Osteoblast (primary cell): ENCODE results near the gene HEPHL1. TPM values are rescaled to one million over a fixed set of nuclear protein-coding genes. Genes with fewer than 3 reads are reported as not detected.

ENCODE experiments used
- DNase-seq: peaks from one replicate; pipeline ENCODE4 v3.0.0; 2011; ENCODE audit warnings: low spot score, mixed read lengths; ENCODE audit not compliant: insufficient read length; ENCODE audit errors: missing footprints
- H2AFZ ChIP-seq: 2 replicates; pipeline ENCODE4 v1.6.0; 2011; ENCODE audit warnings: mild to moderate bottlenecking, low read length
- H3K27ac ChIP-seq: 2 replicates; pipeline ENCODE4 v1.5.1; 2011; ENCODE audit warnings: mild to moderate bottlenecking, low read depth, low read length, moderate library complexity
- H3K27me3 ChIP-seq: 2 replicates; pipeline ENCODE4 v1.6.0; 2012; ENCODE audit warnings: mild to moderate bottlenecking, control low read depth, inconsistent platforms, low read length, moderate library complexity; ENCODE audit not compliant: insufficient read depth
- H3K36me3 ChIP-seq: 2 replicates; pipeline ENCODE4 v1.5.1; 2011; ENCODE audit warnings: mild to moderate bottlenecking, low read length, control low read depth, moderate library complexity; ENCODE audit not compliant: insufficient read depth
- H3K4me1 ChIP-seq: 2 replicates; pipeline ENCODE4 v1.5.1; 2011; ENCODE audit warnings: mild to moderate bottlenecking, low read length, control low read depth, moderate library complexity; ENCODE audit not compliant: insufficient read depth
- H3K4me2 ChIP-seq: 2 replicates; pipeline ENCODE4 v1.6.0; 2011; ENCODE audit warnings: mild to moderate bottlenecking, low read length; ENCODE audit not compliant: insufficient read depth
- H3K4me3 ChIP-seq: fragments of 200-600 bp; sonication (generic); 3 replicates; pipeline ENCODE4 v1.5.1; 2012; ENCODE audit warnings: mild to moderate bottlenecking, low read length, inconsistent platforms; ENCODE audit not compliant: insufficient read depth
- H3K79me2 ChIP-seq: 2 replicates; pipeline ENCODE4 v1.6.0; 2012; ENCODE audit warnings: mild to moderate bottlenecking, low read length, control low read depth, inconsistent platforms; ENCODE audit not compliant: insufficient read depth
- H3K9me3 ChIP-seq: 2 replicates; pipeline ENCODE4 v1.5.1; 2011; ENCODE audit warnings: low read depth, low read length, control low read depth
- H4K20me1 ChIP-seq: 2 replicates; pipeline ENCODE4 v1.6.0; 2012; ENCODE audit warnings: mild to moderate bottlenecking, low read length, control low read depth; ENCODE audit not compliant: insufficient read depth
- total RNA-seq: library from RNA; depleted of rRNA; stranded (reverse); fragments of >200 nt; gene quantifications from 2 replicates; pipeline ENCODE4 v1.2.3, GENCODE V29; 2012
- TF ChIP-seq, protein P1 (sequence below): IDR thresholded peaks from 2 replicates; pipeline ENCODE4 v1.5.1; 2011; ENCODE audit warnings: mild to moderate bottlenecking, low read depth, low read length, moderate library complexity; ENCODE audit errors: extremely low read depth

Gene HEPHL1
- total RNA-seq, 1 donor = not detected

DNA sequence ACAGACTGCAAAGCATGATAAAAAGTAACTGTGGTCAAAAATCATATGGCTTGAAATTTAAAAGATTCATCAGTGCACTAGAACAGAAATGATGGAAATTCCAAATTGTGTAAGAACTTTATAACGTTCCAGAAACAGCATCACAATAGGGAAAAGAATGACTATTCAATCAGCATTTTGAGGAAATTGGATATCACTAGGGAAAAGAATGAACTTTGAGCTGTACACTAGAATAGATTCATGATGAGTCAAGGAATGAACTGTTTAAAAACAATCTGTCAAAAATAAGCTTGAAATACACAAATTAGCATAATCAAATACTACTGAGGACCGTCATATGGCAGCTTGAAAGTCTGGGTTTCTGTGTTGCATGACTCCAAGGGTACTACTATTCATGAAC is 20.5 kb upstream of the HEPHL1 start:
- H3K9me3 ChIP-seq = no peaks in the 10 kb centered on the region
- DNase-seq = no peak
- no peaks in the 10 kb centered on the region for H3K27me3 ChIP-seq
- H3K27ac ChIP-seq = no peak overlapping the region
- TF ChIP-seq, protein P1, sequence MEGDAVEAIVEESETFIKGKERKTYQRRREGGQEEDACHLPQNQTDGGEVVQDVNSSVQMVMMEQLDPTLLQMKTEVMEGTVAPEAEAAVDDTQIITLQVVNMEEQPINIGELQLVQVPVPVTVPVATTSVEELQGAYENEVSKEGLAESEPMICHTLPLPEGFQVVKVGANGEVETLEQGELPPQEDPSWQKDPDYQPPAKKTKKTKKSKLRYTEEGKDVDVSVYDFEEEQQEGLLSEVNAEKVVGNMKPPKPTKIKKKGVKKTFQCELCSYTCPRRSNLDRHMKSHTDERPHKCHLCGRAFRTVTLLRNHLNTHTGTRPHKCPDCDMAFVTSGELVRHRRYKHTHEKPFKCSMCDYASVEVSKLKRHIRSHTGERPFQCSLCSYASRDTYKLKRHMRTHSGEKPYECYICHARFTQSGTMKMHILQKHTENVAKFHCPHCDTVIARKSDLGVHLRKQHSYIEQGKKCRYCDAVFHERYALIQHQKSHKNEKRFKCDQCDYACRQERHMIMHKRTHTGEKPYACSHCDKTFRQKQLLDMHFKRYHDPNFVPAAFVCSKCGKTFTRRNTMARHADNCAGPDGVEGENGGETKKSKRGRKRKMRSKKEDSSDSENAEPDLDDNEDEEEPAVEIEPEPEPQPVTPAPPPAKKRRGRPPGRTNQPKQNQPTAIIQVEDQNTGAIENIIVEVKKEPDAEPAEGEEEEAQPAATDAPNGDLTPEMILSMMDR = no peak
- H3K4me1 ChIP-seq = peaks cover 4% of the 10 kb centered on the region
- no peaks in the 10 kb centered on the region for H3K79me2 ChIP-seq
- no peak overlapping the region for H3K4me2 ChIP-seq
- H2AFZ ChIP-seq = no peak overlapping the region
- no peaks in the 10 kb centered on the region for H3K36me3 ChIP-seq
- H4K20me1 ChIP-seq = no peaks in the 10 kb centered on the region
- H3K4me3 ChIP-seq = no peak overlapping the region

DNA sequence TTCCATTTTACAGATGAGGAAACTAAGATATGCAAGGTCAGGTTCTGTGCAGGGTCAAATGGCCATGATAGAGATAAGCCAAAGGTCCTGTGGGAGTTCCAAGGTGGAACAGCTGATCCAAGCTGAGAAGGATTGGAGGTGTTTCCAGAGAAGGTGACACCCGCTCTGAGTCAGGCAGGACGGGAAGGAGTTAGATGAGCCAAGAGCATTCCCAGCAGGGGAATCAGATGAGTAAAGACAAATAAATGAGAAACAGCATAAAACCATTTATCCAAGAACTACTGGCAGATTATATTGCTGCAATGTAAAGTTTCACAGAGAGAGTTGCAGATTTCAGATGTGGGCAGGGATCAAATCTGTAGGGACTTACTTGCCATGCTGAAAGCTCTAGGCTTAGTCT is 18.9 kb upstream of the HEPHL1 start:
- TF ChIP-seq, protein P1 = no peak
- Histone ChIP-seq H3K4me1 (peaks cover 4% of the 10 kb centered on the region), H3K9me3 (no peaks in the 10 kb centered on the region), H3K4me3 (no peak overlapping the region), H3K36me3 (no peaks in the 10 kb centered on the region), H3K27me3 (no peaks in the 10 kb centered on the region), H3K79me2 (no peaks in the 10 kb centered on the region), H3K27ac (no peak overlapping the region), H4K20me1 (no peaks in the 10 kb centered on the region), H3K4me2 (no peak overlapping the region), H2AFZ (no peak overlapping the region)
- DNase-seq = no peak

- no peaks in the 10 kb centered on the region for H3K79me2 ChIP-seq
- H3K9me3 ChIP-seq = no peaks in the 10 kb centered on the region
- no peak overlapping the region for H3K4me3 ChIP-seq
- H3K27me3 ChIP-seq = no peaks in the 10 kb centered on the region
- H3K36me3 ChIP-seq = no peaks in the 10 kb centered on the region
- H2AFZ ChIP-seq = no peak overlapping the region
- no peak for DNase-seq
- TF ChIP-seq, protein P1 = no peak
- H3K4me2 ChIP-seq = no peak overlapping the region
- no peaks in the 10 kb centered on the region for H4K20me1 ChIP-seq
- H3K4me1 ChIP-seq = peaks cover under 1% of the 10 kb centered on the region
- no peak overlapping the region for H3K27ac ChIP-seq
These were observed 13.7 kb upstream of the HEPHL1 start for GRCh38 chr11:94007426-94007825.

DNA sequence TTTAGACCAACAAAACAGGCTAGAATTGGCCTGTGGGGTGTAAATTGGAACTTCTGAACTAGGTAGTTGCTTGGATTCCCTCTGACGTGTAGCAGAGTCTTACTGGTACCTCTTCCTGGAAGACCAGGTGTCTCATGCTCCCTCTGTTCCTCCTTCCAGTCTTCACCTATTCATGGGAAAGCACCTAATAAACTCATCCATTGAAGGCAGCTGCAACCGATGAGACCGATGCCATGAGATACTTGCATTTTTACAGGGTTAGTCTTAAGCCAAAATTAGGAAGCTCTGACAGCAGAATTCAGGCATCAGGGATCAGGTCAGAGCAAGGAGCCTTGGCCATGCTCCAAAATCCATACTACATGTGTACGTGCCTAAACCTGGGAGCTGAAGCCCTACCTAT is 13.2 kb upstream of the HEPHL1 start:
- no peak overlapping the region for H3K27ac ChIP-seq
- H3K27me3 ChIP-seq = no peaks in the 10 kb centered on the region
- DNase-seq = no peak
- TF ChIP-seq, protein P1 = no peak
- H3K4me3 ChIP-seq = no peak overlapping the region
- H3K79me2 ChIP-seq = no peaks in the 10 kb centered on the region
- no peaks in the 10 kb centered on the region for H3K9me3 ChIP-seq
- no peaks in the 10 kb centered on the region for H3K4me1 ChIP-seq
- H4K20me1 ChIP-seq = no peaks in the 10 kb centered on the region
- no peaks in the 10 kb centered on the region for H3K36me3 ChIP-seq
- H2AFZ ChIP-seq = no peak overlapping the region
- H3K4me2 ChIP-seq = no peak overlapping the region
